ENCODE measurements around the gene TIMP2. TPM values are rescaled to one million over a fixed set of nuclear protein-coding genes. Genes with fewer than 3 reads are reported as not detected.

TIMP2 gene
- total and polyA plus RNA-seq, 2 of the 13 experiments (the other 11 are each of a cell fraction or from before 2014, with no cell fraction given): 3.8 to 8.5 TPM

GRCh38 chr17:78933025-78933958, 8.1 kb upstream of the TIMP2 start (continued):
- peak; percentile 27; the same call in 1 of the 2 replicates for TF ChIP-seq KDM4B (CRISPR knock-in tag; IDR thresholded peaks at IDR 0.05)
- 0 out of 2 replicates have a peak, but pooled peaks have one; percentile 38 for TF ChIP-seq ZBTB34 (CRISPR knock-in tag; IDR thresholded peaks at IDR 0.05)
- TF ChIP-seq, protein P1, sequence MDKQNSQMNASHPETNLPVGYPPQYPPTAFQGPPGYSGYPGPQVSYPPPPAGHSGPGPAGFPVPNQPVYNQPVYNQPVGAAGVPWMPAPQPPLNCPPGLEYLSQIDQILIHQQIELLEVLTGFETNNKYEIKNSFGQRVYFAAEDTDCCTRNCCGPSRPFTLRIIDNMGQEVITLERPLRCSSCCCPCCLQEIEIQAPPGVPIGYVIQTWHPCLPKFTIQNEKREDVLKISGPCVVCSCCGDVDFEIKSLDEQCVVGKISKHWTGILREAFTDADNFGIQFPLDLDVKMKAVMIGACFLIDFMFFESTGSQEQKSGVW (CRISPR knock-in tag; IDR thresholded peaks at IDR 0.05; ENCODE audit: borderline replicate concordance): no peak
- TF ChIP-seq HOMEZ (CRISPR knock-in tag; IDR thresholded peaks at IDR 0.05; ENCODE audit: low read depth): peak; percentile 69; the same call in 1 of the 2 replicates
- no peak for TF ChIP-seq RBM22 (optimal IDR thresholded peaks at IDR 0.05; ENCODE audit: low read length)
- TF ChIP-seq, protein P2, sequence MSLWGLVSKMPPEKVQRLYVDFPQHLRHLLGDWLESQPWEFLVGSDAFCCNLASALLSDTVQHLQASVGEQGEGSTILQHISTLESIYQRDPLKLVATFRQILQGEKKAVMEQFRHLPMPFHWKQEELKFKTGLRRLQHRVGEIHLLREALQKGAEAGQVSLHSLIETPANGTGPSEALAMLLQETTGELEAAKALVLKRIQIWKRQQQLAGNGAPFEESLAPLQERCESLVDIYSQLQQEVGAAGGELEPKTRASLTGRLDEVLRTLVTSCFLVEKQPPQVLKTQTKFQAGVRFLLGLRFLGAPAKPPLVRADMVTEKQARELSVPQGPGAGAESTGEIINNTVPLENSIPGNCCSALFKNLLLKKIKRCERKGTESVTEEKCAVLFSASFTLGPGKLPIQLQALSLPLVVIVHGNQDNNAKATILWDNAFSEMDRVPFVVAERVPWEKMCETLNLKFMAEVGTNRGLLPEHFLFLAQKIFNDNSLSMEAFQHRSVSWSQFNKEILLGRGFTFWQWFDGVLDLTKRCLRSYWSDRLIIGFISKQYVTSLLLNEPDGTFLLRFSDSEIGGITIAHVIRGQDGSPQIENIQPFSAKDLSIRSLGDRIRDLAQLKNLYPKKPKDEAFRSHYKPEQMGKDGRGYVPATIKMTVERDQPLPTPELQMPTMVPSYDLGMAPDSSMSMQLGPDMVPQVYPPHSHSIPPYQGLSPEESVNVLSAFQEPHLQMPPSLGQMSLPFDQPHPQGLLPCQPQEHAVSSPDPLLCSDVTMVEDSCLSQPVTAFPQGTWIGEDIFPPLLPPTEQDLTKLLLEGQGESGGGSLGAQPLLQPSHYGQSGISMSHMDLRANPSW (CRISPR knock-in tag; IDR thresholded peaks at IDR 0.05; ENCODE audit: borderline replicate concordance): no peak
- no peak for TF ChIP-seq ZFP91 (CRISPR knock-in tag; IDR thresholded peaks at IDR 0.05; ENCODE audit: borderline replicate concordance)
- TF ChIP-seq, protein P3, sequence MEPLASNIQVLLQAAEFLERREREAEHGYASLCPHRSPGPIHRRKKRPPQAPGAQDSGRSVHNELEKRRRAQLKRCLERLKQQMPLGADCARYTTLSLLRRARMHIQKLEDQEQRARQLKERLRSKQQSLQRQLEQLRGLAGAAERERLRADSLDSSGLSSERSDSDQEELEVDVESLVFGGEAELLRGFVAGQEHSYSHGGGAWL (CRISPR knock-in tag; IDR thresholded peaks at IDR 0.05): 0 out of 2 replicates have a peak, but pooled peaks have one; percentile 1
- no peak for TF ChIP-seq RFXANK (CRISPR knock-in tag; IDR thresholded peaks at IDR 0.05)
- no peak for TF ChIP-seq TAF15 (IDR thresholded peaks at IDR 0.05; ENCODE audit: low read depth, low read length, poor library complexity, severe bottlenecking)
- TF ChIP-seq SRSF9 (IDR thresholded peaks at IDR 0.05; ENCODE audit: borderline replicate concordance, insufficient read depth, low read depth, low read length, poor library complexity, severe bottlenecking): no peak
- peak; percentile 62 for TF ChIP-seq CEBPB (IDR thresholded peaks at IDR 0.05; ENCODE audit: borderline replicate concordance, low read depth, low read length)
- TF ChIP-seq ZNF260 (CRISPR knock-in tag; IDR thresholded peaks at IDR 0.05; ENCODE audit: borderline replicate concordance, low read depth): no peak
- peak; percentile 60 for TF ChIP-seq CBX1 (IDR thresholded peaks at IDR 0.05; ENCODE audit: low read depth)
- TF ChIP-seq ZNF234 (CRISPR knock-in tag; conservative IDR thresholded peaks at IDR 0.05): no peak
- TF ChIP-seq SKI (IDR thresholded peaks at IDR 0.05; ENCODE audit: partially characterized antibody): peak; percentile 23
- peak; percentile 51; the same call in 1 of the 2 replicates for TF ChIP-seq HDAC2 (CRISPR knock-in tag; IDR thresholded peaks at IDR 0.05)
- 0 out of 2 replicates have a peak, but pooled peaks have one; percentile 9 for TF ChIP-seq POGZ (CRISPR knock-in tag; IDR thresholded peaks at IDR 0.05)
- TF ChIP-seq HOXA3 (CRISPR knock-in tag; IDR thresholded peaks at IDR 0.05): peak; percentile 70
